Measurements from ENCODE around the gene ARSB. TPM values are rescaled to one million over a fixed set of nuclear protein-coding genes. Genes with fewer than 3 reads are reported as not detected.
A peak's percentile ranks its signal among the peaks of the same experiment; 100 is the strongest.

Gene ARSB
- total RNA-seq, 4 donors from 2014 or later = 10.0 to 17.4 (median 13.9) TPM

DNA sequence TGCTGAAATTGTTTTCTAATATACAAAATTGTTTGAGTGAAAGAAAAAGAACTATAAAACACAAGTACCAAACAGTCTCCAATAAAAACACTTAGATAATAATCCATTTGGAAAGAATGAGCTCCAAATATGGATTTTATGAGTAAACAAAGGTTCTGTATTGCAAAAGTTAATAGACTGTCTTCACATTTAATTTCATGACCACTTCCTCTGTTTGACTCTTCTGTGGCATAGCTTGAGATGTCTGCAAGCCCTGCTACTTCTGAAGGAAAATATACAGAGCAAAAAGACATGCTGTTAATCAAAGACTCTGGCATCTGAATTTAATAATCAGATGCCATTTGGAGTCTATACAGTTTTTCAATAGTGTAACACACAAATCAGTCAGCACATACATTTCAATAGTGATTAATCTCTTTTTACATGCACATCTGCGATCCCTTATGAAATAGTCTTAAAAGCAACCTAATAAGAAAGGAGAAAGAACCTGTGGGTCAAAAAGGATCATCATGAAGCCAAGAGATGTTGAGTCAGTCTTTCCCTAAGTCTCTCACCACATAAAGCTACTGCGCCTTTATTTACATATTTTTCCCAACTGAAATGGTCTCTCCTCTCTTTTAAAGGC lies 171.1 kb downstream of the ARSB start:
- 95 to 100% methylated on average over 2 of the region's 2 CpGs for WGBS, 2 donors
- Histone ChIP-seq H3K27me3 (no peaks in the 10 kb centered on the region), H3K4me3 (replicated peaks in 1 of 3) (no peak overlapping the region), H3K27ac (no peak overlapping the region), H3K9me3 (no peaks in the 10 kb centered on the region), H3K4me1 (peaks cover 27 to 36% of the 10 kb centered on the region in 2 donors), H3K36me3 (no peaks in the 10 kb centered on the region)
- DNase-seq = no peak
- TF ChIP-seq, protein P1, sequence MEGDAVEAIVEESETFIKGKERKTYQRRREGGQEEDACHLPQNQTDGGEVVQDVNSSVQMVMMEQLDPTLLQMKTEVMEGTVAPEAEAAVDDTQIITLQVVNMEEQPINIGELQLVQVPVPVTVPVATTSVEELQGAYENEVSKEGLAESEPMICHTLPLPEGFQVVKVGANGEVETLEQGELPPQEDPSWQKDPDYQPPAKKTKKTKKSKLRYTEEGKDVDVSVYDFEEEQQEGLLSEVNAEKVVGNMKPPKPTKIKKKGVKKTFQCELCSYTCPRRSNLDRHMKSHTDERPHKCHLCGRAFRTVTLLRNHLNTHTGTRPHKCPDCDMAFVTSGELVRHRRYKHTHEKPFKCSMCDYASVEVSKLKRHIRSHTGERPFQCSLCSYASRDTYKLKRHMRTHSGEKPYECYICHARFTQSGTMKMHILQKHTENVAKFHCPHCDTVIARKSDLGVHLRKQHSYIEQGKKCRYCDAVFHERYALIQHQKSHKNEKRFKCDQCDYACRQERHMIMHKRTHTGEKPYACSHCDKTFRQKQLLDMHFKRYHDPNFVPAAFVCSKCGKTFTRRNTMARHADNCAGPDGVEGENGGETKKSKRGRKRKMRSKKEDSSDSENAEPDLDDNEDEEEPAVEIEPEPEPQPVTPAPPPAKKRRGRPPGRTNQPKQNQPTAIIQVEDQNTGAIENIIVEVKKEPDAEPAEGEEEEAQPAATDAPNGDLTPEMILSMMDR (IDR thresholded peaks at IDR 0.05) = no peak
- TF ChIP-seq POLR2A (IDR thresholded peaks at IDR 0.05) = no peak
- intact Hi-C loops (cut with DNase I) = no loop called here

DNA sequence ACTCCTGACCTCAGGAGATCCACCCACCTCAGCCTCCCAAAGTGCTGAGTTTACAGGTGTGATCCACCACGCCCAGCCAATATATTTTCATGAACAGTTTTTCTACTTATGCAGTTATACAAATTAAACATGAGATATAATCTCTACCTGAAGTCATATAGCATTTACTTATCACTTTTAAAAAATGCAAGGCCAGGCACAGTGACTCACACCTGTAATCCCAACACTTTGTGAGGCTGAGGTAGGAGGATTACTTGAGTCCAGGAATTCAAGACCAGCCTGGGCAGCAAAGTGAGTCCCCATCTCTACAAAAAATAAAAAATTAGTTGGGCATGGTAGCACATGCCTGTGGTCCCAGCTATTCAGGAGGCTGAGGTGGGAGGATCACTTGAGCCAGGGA lies 171.8 kb downstream of the ARSB start:
- intact Hi-C loops (cut with DNase I) = no loop called here
- WGBS, 2 donors = 100% methylated on average over 1 of the region's 1 CpG

DNA sequence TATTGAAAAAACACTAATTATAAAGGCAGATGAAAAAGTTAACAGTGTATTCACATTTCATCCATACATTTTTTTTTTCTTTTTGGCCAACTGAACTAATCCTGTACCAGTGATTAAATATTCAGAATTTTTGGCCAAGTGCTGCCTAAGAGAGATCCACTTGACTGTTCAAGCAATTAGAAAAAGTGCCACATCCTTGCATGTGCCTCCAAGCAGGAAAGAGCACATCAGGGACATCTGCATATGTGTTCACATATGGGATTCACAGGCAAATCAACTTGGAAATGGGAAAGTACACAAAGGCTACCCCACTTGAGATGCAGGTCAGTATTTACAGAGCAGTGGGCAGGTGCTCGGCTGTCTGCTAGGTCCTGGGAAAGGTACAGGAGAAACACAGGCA lies 173.2 kb downstream of the ARSB start:
- Histone ChIP-seq H3K36me3 (no peaks in the 10 kb centered on the region), H3K27me3 (no peaks in the 10 kb centered on the region), H3K4me3 (replicated peaks in 1 of 3) (no peak overlapping the region), H3K27ac (no peak overlapping the region), H3K9me3 (no peaks in the 10 kb centered on the region), H3K4me1 (peaks cover 29 to 38% of the 10 kb centered on the region in 2 donors)
- DNase-seq = peak; percentile 10 to 25
- 29 to 36% methylated on average over 1 of the region's 1 CpG for WGBS, 2 donors
- TF ChIP-seq POLR2A (IDR thresholded peaks at IDR 0.05) = no peak
- TF ChIP-seq, protein P1 (IDR thresholded peaks at IDR 0.05) = no peak
- intact Hi-C loops (cut with DNase I) = no loop called here

More for the DNA sequence above, 171.8 kb downstream of the ARSB start:
- Histone ChIP-seq H3K4me1 (peaks cover 29 to 37% of the 10 kb centered on the region in 2 donors), H3K9me3 (no peaks in the 10 kb centered on the region), H3K36me3 (no peaks in the 10 kb centered on the region), H3K4me3 (replicated peaks in 1 of 3) (no peak overlapping the region), H3K27ac (no peak overlapping the region), H3K27me3 (no peaks in the 10 kb centered on the region)
- TF ChIP-seq, protein P1 (IDR thresholded peaks at IDR 0.05) = no peak
- TF ChIP-seq POLR2A (IDR thresholded peaks at IDR 0.05) = no peak
- no peak for DNase-seq

DNA sequence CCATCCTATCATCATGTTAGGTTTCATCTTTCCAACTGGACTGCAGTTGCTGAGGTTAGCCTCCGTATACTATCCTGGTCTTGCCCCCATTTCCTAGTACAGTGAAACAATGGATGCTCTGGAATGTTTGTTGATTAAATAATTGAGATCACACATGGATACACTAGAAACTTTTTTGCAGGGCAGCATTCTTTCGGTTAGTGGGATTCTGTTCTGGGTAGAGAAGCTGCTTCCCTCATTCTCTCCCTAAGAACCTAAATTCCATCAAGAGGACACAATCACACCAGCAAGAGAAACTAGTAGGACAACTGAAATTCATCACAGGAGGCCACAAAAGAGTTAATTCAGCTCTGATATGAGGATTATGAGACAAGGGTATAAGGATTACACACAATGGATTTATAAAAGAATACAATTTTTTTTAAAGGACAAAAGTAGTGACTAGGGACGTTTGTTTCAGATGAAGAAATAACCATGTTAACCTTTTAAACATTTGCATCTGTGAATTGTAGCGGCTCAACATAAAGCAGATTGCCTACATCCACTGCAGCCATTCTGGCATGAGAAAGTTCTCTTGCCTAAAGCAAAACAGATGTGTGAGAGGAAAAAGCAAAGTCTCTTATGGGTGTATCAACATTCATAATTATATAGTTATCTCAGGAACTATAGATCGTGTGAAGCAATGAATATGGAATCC lies 173.8 kb downstream of the ARSB start:
- Histone ChIP-seq H3K4me1 (peaks cover 29 to 37% of the 10 kb centered on the region in 2 donors), H3K27me3 (no peaks in the 10 kb centered on the region), H3K27ac (peak overlapping the region in 1 of 3 donors; percentile 2), H3K9me3 (no peaks in the 10 kb centered on the region), H3K4me3 (replicated peaks in 1 of 3) (no peak overlapping the region), H3K36me3 (no peaks in the 10 kb centered on the region)
- 80 to 83% methylated on average over 5 of the region's 5 CpGs for WGBS, 2 donors
- TF ChIP-seq POLR2A (IDR thresholded peaks at IDR 0.05) = no peak
- TF ChIP-seq, protein P1 (IDR thresholded peaks at IDR 0.05) = no peak
- no peak for DNase-seq
- intact Hi-C loops (cut with DNase I) = no loop called here
